Frontal cortex (tissue), 4 donors: Measurements from ENCODE around the gene TSPAN3. TPM values are rescaled to one million over a fixed set of nuclear protein-coding genes. Genes with fewer than 3 reads are reported as not detected.

Experiments
- DNase-seq, 2 donors: peaks; one replicate each; pipeline ENCODE4 v3.0.0; 2012; ENCODE audit warnings: low spot score in 2 of 2
- FAIRE-seq: peaks from 2 replicates; lab custom pipeline; 2012; peaks lifted over from hg19 to GRCh38; lab: Jason Lieb, UNC
- total RNA-seq: library from RNA; depleted of rRNA; stranded (reverse); fragments of >200 nt; gene quantifications from one replicate; pipeline ENCODE4 v1.2.3, GENCODE V29; 2014
- donor health status: control.
- donor health status: control.
- donor health status: control.

Gene TSPAN3
- total RNA-seq, 1 donor from 2014 or later = 229 TPM

DNA sequence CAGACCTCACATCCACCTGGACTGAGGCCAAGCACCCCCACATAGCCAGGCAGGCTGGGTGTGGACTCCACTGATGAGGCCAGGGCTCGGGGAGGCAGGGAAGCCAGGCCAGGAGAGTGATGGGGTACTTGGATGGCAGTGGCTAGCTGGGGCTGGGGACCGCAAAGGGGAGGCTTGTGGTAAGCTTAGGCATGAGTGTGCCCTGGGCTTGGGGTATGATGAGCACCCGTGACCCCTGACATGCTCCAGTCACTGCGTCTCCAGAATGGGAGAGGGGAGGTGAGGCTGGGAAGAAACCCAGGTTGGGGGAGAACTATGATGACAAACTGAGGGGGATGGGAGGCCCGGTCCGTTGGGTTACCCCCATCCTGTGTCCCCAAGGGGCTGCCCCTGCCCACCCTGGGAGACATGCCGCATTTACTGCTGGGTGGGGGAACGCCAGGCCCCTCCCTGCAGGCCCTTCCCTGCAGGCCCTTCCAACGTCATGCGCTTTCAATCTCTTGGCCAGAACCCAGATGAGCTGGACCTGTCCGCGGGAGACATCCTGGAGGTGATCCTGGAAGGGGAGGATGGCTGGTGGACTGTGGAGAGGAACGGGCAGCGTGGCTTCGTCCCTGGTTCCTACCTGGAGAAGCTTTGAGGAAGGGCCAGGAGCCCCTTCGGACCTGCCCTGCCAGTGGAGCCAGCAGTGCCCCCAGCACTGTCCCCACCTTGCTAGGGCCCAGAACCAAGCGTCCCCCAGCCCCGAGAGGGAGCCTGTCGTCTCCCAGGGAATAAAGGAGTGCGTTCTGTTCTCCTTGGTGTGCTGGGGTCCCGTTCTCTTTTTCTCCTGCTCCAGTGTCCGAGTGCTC, 34.1 kb downstream of the TSPAN3 start:
- DNase-seq (no peak), FAIRE-seq (no peak)

DNA sequence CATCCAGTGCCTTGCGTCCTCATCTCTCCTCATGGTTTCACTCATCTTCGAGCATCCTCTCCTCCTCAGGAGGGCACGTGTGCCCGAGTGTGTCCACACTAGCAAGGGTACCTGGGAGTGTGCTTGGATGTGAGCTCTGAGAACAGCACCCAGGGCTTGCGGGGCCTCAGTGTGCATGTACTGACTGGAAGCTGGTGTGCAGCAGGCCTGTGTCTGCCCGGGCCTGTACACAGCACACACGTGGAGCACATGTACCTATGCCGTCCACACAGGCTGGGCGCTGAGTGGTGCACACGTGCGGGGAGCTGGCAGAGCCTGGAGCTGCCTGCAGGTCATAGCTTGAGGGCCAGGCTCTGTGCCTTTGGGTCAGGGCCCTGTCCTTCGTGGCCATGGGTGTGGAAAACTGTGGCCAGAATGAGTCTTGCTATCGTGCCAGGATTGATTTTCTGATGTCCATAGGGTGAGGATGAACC, 34.9 kb downstream of the TSPAN3 start:
- FAIRE-seq (no peak), DNase-seq (peak in 1 of 2 donors; percentile 10)

DNA sequence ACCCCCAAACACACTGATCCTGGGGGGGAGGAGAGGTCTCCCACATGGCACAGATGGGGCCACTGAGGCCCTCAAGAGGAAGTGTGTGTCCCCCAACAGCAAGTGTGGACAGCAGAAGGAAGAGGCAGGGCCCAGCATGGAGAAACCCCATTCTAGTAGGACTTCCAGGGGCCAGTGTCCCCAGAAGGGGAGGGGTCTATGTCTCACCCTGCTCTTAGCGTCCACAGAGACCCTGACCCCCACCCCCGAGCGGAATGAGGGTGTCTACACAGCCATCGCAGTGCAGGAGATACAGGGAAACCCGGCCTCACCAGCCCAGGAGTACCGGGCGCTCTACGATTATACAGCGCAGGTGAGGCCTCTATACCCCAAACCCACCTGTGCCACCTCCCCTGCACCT, 35.3 kb downstream of the TSPAN3 start:
- DNase-seq (no peak), FAIRE-seq (no peak)

DNA sequence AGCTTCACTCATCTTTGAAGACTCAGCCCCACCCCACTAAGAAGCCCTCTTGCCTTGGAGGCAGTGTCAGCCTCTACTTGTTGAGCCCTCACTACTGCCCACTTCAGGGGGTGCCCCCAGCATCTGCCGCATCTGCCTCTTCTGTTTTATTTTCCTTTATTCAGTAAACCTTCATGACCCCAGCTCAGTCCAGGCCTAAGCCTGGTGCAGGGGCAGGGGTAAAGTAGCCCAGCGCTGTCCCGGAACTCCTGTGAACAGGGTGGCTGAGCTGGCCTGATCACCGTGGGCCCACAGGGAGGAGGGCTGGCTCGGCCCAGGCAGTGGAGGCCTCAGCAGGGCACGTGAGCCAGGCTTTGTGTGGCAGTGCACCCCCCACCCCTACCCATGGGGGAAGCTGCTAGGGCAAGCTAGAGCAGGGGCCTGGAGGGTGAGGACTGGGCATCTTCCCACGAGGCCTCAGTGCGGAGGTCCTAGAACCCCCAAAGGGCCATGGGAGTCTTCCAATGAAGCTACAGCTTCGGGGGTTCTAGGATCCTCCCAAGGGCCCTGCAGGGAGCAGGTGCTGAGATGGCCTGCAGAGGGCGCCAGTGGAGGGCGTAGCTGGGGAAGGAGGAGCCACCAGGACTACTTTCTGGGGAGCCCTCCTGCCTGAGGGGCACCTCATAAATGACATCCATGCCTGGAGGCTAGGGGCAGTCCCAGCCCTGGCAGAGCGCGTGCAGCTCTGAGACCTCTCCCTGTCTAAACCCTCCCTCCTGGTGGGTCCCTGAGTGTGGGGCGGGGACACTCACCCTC, 36.0 kb downstream of the TSPAN3 start:
- peak in 1 of 2 donors; percentile 52 for DNase-seq
- FAIRE-seq = no peak

DNA sequence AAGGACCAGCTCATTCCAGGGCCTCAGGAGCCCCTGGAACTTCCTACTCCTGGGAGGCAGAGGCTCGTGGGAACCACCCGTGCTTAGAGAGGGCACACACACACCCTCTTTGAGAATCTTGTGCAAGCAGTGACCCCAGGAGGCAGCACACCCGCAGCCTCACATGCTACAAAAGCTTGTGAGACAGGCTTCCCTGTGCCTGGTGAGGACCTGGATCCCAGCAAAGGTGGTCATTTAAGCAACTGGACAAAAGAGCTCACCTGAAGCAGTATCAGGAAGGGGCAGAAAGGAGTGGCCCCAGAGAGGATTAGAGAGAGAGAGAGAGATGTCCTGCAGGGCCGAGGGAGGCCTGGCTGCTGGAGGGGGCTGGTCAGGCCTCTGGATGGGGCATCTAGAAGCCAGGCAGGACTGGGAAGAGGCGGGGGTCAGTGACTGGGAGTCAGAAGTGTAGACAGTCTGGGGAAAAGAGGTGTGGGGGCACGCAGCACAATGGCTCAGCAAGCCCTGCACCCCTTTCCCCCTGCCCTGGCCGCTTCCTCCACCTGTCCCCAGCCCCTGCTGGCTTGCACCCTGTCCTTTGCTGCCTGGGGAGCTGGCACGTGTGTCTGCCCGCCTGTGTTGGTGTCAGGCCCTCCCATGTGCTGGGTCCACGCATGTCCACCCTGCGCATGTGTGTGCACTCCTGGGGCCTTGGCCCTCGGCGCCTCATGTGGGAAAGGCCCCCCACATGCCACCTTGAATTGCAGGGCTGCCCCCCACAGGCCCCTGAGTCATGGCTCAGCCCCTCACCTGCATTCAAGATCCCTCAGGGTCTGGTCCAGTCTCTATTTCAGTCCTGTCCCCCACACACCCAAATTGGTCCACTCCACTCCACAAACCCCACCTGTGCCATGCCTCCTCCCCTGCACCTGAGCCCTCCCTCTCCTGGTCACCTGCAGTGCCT, 36.9 kb downstream of the TSPAN3 start:
- no peak for FAIRE-seq

DNA sequence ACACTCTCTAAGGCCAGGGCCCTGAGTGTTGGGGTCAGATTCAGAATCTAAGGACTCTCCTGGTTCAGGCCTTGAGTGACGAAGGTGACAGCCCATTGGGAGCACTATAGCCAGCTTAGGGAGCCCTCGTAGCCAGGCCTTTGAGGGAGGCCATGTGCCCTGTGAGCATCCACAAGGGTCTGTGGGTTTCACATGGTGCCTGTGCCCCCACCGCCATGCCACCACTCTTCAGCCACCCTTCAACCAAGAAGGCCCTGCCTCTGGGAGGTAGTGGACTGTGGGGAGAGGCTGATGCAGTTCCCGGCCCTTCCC, 37.5 kb downstream of the TSPAN3 start:
- DNase-seq = no peak
- no peak for FAIRE-seq

More for the DNA sequence above, 36.9 kb downstream of the TSPAN3 start:
- DNase-seq = no peak

DNA sequence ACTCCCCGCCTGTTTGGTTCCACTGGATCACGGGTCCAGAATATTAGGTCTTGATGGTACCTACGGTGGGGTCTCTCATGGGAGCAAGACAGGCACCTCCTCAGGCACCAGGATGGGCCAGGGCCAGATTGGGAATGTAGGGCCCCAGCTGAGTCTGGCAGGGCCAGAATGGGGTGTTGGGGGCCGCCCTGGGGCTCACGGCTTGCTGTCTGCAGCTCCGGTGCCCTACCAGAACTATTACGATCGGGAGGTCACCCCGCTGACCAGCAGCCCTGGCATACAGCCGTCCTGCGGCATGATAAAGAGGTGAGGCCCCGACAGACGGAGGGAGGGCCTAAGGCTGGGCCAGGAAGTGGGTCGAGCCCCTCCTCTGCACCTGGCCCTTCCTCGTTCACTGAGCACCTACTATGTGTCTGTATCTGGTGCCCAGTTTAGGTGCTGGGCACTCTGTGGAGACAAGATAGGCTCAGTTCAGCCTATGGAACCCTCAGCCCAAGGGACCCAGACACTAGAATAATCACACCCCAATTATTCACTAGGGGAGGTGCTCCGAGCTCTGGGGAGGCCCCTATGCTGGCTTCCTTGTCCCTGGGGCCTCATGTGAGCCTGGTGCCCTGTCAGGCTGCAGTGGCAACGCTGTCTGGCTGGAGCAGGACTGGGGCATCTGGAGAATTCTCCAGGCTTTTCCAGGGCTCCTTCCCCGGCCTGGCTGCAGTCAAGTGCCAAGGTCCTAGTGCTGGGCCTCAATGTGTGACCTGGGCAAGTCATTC, 38.1 kb downstream of the TSPAN3 start:
- FAIRE-seq (no peak), DNase-seq (no peak)

DNA sequence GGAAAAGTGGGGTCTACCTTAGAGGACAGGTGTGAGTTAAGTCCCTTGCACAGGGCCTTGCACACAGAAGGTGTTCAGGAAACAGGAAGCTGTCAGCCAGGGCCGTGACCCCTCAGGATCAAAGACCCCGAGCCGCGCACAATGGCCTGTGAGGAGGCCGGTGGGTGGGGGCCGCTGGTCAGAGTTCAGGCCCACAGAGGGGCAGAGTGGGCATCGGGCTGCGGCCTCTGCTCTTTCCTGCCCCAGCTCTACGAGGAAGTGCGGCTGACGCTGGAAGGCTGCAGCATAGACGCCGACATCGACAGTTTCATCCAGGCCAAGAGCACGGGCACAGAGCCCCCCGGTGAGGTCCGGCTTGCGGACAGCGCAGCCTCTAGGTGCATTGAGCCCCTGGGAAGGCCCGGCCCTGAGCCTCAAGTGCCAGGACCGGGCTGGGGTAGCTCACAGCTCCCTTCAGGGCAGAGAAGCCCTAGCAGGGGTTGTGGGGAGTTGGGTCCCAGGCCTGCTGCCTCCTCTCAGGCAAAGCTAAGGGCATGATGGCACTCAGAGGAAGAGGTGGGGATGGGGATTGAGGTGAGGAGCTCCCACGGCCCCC, 38.8 kb downstream of the TSPAN3 start:
- FAIRE-seq (no peak), DNase-seq (no peak)

DNA sequence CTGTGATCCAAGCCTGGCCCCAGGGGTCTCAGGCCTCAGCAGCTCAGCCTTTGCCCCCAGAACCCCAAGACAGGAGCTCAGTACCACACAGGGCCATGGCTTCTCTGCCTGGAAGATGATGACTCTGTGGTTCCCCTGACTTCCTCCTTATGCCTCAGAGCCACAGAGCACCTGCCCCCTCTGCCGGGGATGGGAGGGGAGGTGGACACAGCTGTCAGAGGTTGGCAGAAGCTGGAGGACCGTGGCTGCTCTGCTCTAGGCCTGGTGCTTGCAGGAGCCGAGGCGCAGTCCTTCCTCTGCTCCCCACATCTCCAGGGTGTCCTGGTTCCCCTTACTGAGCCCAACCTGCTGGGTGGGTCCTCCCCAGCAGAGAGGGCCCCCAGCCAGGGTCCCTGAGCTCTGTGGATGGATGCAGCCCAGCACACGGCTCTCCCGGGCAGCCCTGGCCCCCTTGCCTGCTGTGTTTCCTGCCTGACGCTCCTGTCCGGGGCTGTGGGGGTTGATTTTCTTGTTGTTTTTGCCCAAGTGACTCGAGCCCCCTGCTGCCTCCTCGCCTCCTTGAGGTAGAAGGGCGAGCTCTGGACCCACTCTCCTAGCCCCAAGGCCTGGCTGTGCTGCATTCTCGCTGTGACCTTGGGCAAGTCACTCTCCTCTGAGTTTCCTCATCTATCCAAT, 39.4 kb downstream of the TSPAN3 start:
- DNase-seq (no peak), FAIRE-seq (no peak)

DNA sequence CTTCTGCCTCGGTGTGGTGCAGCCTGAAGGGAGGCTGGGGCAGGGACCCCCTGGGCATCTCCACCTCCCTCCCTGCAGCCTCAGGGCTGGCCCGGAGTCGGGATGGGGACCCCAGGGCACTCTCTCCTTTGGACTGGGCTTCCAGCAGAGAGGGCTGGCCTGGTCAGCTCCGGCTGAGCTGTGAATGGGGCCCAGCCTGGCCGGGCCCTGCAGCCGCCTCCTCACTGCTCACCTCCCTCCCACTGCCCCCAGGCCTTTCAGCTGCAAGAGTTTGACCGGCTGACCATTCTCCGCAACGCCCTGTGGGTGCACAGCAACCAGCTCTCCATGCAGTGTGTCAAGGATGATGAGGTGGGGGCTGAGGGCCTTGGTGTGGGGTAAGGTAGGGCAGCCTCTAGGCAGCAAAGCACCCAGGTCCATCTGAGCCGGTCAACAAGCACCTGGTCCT, 40.0 kb downstream of the TSPAN3 start:
- FAIRE-seq = no peak
- no peak for DNase-seq

DNA sequence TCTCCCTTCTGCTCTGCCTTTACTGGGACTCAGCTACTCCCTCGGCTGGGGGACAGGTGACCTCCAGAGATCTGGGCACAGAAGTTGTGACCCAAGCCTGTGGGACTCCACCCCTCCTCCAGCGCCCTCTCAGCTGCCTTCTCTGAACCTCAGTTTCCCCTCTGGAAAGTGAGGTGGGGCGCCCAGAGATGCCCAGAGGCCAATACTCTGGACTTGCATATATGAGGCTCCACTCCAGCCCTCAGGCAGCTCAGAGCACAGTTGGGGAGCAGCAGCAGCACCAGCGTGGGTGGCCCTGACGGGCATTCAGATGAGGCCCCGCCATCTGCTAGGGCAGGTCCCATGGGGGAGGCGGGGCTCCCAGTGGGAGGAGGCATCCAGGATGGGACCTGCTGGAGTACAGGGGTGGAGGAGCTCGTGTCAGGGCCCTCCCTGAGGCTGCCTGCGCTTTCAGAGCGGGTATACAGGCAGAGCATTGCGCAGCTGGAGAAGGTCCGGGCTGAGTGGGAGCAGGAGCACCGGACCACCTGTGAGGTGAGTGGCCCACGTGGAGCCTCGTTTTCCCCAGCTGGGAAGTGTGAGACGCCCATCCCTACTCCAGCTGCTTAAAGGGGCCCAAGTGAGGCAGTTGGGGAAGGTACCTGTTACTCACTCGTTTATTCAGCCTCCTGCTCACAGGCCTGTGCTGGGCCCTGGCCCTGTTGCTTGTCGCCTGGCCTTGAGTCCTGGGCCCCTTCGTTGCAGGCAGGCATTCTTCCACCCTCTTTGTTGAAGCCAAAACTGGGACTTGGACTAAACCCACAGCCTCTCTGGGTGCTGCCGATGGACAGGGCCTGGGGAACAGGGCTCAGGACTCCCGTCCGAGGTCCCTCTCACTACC, 40.6 kb downstream of the TSPAN3 start:
- no peak for FAIRE-seq
- DNase-seq = no peak

DNA sequence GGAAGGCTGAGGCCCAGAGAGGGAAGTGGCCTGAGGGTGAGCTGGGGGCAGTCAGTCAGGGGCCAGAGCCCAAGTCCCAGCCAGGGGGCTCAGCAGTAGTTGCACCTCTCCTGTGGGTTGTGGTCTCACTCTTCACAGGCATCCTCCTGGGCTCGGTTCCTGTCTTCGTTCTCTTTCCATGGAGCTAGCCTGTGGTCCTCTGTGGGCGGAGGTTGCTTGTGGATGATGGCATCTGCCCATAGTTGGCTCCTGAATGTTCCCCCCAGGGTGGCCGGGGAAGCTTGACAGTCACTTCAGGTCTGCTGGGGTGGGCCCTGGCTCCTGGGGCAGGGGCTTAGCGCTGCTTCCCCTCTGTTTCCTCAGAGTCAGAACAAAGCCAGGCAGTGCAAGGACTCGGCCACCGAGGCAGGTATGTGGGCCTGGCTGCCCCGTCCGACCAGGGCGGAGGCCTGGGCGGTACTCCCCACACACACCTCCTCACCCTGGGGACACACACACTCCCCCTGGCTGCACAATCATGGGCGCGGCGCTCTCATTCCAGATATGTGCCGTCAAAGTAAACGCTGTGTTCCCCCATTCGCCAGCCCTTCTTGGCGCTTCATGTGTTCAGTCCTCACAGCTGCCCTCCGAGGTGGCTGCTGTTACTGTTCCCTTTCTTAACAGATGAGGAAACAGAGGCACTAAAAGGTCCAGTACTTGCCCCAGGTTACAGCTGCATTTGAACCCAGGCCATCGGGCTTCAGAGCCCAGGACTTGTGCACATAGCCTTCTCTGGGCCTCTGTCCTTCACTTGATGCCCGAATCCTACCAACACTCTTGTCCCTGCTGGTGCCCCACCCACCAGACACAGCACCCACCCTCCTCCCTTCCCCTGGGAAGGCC, 41.5 kb downstream of the TSPAN3 start:
- DNase-seq (no peak), FAIRE-seq (no peak)

DNA sequence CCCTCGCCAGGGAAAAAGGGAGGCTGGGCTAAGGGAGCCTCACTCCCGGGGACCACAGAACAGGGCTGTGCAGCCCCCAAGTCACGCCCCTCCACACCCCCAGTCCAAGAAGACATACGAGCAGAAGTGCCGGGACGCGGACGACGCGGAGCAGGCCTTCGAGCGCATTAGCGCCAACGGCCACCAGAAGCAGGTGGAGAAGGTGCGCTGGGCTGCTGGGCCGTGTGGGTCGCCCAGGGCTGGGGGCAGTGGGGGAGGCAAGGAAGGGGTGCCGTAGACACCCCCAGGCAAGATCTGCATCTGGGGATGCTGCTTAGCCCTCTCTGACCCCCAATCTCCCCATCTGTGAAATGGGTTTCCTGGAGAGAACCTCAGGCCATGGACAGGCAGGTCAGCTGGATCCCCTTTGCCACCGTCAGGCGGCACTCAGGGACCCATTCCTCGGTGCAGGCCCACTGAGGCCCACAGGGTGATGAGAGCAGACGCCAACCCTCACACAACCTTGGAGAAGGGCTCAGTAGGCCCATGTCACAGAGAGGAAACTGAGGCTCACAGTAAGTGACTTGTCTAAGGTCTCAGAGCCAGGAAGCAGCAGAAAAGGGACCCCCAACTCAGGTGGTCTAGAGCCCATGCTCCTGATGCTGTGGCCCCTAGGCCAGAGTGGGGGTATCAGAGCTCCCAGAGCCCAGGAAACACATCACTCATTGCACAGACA, 42.3 kb downstream of the TSPAN3 start:
- DNase-seq (no peak), FAIRE-seq (no peak)

DNA sequence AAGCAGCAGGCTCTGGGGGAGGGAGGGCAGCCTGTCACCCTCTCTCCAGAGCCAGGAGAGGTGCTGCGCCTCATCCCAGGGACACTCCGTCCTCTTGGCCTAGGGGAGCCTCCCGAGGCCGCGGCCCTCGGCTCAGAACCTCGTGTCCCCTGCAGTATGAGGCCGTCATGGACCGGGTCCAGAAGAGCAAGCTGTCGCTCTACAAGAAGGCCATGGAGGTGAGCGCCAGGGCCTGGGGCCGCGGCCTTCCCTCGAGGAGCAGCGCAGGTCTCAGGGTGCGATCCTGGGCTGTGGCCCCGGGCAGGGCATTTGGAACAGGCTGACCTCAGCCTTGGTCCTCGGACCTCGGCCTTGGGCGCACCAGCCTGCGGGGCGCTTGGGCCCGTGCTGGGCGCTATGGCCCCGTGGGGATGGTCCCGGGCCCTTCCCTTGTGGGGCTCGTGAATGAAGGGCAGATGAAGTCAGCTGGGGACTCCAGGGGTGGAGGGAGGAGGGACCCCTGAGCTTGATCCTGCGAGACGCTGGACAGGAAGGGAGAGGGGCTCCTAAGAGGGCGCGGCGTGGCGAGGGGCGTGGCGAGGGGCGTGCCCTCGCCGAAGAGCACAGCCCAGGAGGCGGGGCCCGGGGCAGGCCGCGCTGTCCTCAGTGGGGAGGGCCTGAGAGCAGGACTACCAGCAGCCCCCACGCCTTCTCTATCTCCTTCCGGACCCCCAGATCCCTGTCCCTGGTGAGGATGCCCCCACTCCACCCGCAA, 43.0 kb downstream of the TSPAN3 start:
- DNase-seq (no peak), FAIRE-seq (no peak)

DNA sequence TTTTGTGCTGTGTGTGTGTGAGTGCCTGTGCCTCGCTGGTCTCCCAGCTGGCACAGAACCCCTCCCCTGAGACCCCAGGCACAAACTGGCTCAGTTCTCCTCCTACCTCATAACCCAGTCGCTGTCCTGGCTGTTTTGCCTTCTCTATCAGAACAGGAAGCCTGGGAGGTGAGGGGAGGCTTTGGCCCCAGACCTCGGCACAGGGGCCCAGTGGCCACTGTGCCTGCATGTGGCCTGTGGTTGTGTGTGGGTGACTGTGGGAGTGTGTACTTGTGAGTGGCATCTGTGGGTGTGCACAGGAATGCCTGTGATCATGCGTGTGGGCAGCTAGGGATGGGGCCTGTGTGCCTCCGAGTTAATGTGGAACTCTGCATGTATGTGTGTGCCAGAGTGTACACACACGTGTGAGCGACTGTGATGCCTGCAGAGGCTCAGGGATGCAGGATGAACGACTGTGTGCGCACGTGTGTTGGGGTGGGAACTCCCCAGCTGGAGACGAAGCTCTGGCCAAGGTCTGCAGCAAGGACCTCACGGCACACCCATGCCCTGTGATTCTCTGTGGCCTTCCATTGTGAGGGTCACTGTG, 43.7 kb downstream of the TSPAN3 start:
- DNase-seq = no peak
- FAIRE-seq = no peak
